GM21825 (cell line): Measurements from ENCODE around the gene RGS7.
"Not testable (repeated sequence)": the region's sequence is repeated elsewhere in the genome, so short reads cannot be mapped to it uniquely, and the experiment has no call there.

Experiments used
- ATAC-seq: cut with Tn5 transposase; IDR thresholded peaks from one replicate; pipeline ENCODE4 v1.9.1; 2021; ENCODE audit warnings: mild to moderate bottlenecking, moderate library complexity; ENCODE audit not compliant: unreplicated experiment

The RGS7 gene

GRCh38 chr1:240999826-241000225 lies 357.2 kb downstream of the RGS7 start:
- no peak for ATAC-seq

- ATAC-seq: no peak
These were observed 358.5 kb downstream of the RGS7 start for GRCh38 chr1:240998441-240999015.

- no peak for ATAC-seq
These were observed 359.0 kb downstream of the RGS7 start for GRCh38 chr1:240998024-240998423.

GRCh38 chr1:240993004-240993403 lies 364.0 kb downstream of the RGS7 start:
- no peak for ATAC-seq

GRCh38 chr1:240991230-240991629 lies 365.8 kb downstream of the RGS7 start:
- no peak for ATAC-seq

- no peak for ATAC-seq
These were observed 369.1 kb downstream of the RGS7 start for GRCh38 chr1:240987928-240988327.

GRCh38 chr1:240985081-240985480 lies 371.9 kb downstream of the RGS7 start:
- no peak for ATAC-seq

- ATAC-seq: no peak
These were observed 376.7 kb downstream of the RGS7 start for GRCh38 chr1:240980342-240980741.

- ATAC-seq: no peak
These were observed 380.3 kb downstream of the RGS7 start for GRCh38 chr1:240976685-240977084.

GRCh38 chr1:240973875-240974274 lies 383.1 kb downstream of the RGS7 start:
- ATAC-seq: no peak

- ATAC-seq: not testable (repeated sequence)
These were observed 384.9 kb downstream of the RGS7 start for GRCh38 chr1:240972059-240972458.

GRCh38 chr1:240970253-240970652 lies 386.8 kb downstream of the RGS7 start:
- ATAC-seq: no peak

GRCh38 chr1:240968864-240969263 lies 388.1 kb downstream of the RGS7 start:
- no peak for ATAC-seq

GRCh38 chr1:240967070-240967724 lies 389.8 kb downstream of the RGS7 start:
- ATAC-seq: no peak

GRCh38 chr1:240965581-240966091 lies 391.4 kb downstream of the RGS7 start:
- no peak for ATAC-seq

- no peak for ATAC-seq
These were observed 394.9 kb downstream of the RGS7 start for GRCh38 chr1:240962086-240962485.

GRCh38 chr1:240956424-240956823 lies 400.6 kb downstream of the RGS7 start:
- no peak for ATAC-seq

- no peak for ATAC-seq
These were observed 401.0 kb downstream of the RGS7 start for GRCh38 chr1:240956020-240956419.

GRCh38 chr1:240947438-240948224 lies 409.4 kb downstream of the RGS7 start:
- ATAC-seq: no peak

GRCh38 chr1:240946926-240947325 lies 410.1 kb downstream of the RGS7 start:
- ATAC-seq: no peak

- no peak for ATAC-seq
These were observed 414.1 kb downstream of the RGS7 start for GRCh38 chr1:240942901-240943300.
